Tibial artery (tissue), 4 donors: ENCODE results near the gene NSD1.

Source experiments
- DNase-seq, 2 donors: peaks; one replicate each; pipeline ENCODE4 v3.0.0-alpha.2; 2019
- H3K27ac ChIP-seq, 2 donors: fragments of 200-600 bp; sonication (generic) in 1 of 2; 1 replicate in 1 of 2; 2 replicates in 1 of 2; pipeline ENCODE4 v1.5.1; 2018 to 2019; ENCODE audit warnings: mild to moderate bottlenecking in 1 of 2
- H3K27me3 ChIP-seq, 2 donors: fragments of 200-600 bp; sonication (generic) in 1 of 2; one replicate each; pipeline versions ENCODE4 v1.5.1 to v1.6.0; 2016 to 2019
- H3K36me3 ChIP-seq, 3 donors: fragments of 200-600 bp; sonication (generic) in 2 of 3; one replicate each; pipeline ENCODE4 v1.5.1; 2016 to 2019; ENCODE audit warnings: mild to moderate bottlenecking in 2 of 3
- H3K4me1 ChIP-seq, 4 donors: fragments of 200-600 bp; sonication (generic) in 2 of 4; 1 replicate in 3 of 4; 2 replicates in 1 of 4; pipeline ENCODE4 v1.5.1; 2016 to 2019
- H3K4me3 ChIP-seq, 2 donors: fragments of 200-600 bp; sonication (generic) in 1 of 2; 1 replicate in 1 of 2; 2 replicates in 1 of 2; pipeline ENCODE4 v1.5.1; 2018 to 2019; ENCODE audit warnings: mild to moderate bottlenecking in 2 of 2
- H3K9me3 ChIP-seq, 3 donors: fragments of 200-600 bp; sonication (generic) in 1 of 3; one replicate each; pipeline ENCODE4 v1.5.1; 2016 to 2019
- intact Hi-C: fragments of 100-400 bp; cut with DNase I; formaldehyde crosslinking; loops from one replicate; pipeline ENCODE4 v1.15.0; 2023; ENCODE audit warnings: low total_unique reads
- TF ChIP-seq, protein P1 (sequence below), 2 experiments: fragments of 200-600 bp in 1 of 2; fragments of 450-650 bp in 1 of 2; IDR thresholded peaks; one replicate each; pipeline ENCODE4 v1.5.1; 2017 to 2019; ENCODE audit warnings: antibody characterized with exemption in 2 of 2, mild to moderate bottlenecking in 1 of 2, moderate library complexity in 1 of 2

NSD1 gene, protein sequence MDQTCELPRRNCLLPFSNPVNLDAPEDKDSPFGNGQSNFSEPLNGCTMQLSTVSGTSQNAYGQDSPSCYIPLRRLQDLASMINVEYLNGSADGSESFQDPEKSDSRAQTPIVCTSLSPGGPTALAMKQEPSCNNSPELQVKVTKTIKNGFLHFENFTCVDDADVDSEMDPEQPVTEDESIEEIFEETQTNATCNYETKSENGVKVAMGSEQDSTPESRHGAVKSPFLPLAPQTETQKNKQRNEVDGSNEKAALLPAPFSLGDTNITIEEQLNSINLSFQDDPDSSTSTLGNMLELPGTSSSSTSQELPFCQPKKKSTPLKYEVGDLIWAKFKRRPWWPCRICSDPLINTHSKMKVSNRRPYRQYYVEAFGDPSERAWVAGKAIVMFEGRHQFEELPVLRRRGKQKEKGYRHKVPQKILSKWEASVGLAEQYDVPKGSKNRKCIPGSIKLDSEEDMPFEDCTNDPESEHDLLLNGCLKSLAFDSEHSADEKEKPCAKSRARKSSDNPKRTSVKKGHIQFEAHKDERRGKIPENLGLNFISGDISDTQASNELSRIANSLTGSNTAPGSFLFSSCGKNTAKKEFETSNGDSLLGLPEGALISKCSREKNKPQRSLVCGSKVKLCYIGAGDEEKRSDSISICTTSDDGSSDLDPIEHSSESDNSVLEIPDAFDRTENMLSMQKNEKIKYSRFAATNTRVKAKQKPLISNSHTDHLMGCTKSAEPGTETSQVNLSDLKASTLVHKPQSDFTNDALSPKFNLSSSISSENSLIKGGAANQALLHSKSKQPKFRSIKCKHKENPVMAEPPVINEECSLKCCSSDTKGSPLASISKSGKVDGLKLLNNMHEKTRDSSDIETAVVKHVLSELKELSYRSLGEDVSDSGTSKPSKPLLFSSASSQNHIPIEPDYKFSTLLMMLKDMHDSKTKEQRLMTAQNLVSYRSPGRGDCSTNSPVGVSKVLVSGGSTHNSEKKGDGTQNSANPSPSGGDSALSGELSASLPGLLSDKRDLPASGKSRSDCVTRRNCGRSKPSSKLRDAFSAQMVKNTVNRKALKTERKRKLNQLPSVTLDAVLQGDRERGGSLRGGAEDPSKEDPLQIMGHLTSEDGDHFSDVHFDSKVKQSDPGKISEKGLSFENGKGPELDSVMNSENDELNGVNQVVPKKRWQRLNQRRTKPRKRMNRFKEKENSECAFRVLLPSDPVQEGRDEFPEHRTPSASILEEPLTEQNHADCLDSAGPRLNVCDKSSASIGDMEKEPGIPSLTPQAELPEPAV (N-terminal part only)

DNA sequence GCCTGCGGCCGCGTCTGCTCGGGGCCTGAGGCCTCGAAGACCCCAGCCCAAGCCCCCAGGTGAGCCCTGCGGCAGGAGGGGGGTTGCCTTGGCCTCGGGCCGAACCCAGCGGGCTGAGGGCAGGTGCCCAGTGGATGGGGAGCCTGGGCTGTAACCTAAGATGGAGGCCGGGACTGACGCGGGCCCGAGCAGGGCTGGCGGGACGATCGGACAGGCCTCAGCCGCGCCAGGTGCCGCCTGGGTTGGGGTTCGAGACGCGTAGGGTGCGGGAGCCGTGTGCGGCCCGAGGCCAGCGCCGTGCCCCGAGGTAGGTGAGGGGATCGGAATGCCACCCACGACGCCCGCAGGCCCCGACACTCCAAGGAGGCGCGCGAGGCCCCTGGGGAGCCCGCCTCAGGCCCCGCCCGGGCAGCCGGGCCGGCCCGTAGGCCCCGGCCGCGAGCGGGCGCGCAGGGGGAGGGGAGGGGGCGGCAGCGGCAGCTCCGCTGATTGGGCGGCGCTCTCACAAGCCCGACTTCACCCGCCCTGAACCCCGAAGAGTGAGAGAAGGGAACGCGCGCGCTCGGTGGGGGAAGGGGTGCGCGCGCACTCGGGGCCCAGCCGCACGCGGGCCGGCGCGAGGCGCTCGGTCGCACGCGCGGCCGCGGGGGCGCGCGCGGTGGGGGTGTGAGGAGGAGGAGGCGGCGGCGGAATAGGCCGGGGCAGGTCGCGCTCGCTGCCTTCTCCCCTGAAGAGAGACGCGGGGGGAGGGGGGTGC, at the start of gene NSD1:
NSD1 (plus strand) TSS at position 678 of the 757 bp plus-strand sequence. CDS start 1,331 bp downstream, outside the sequence.
- H3K4me1 ChIP-seq: peaks cover 0 to 48% (median 38%) of the 10 kb centered on the region in 4 donors
- H3K4me3 ChIP-seq: peak within 1 kb of the TSS; percentile 64 to 87
- TF ChIP-seq, protein P1, sequence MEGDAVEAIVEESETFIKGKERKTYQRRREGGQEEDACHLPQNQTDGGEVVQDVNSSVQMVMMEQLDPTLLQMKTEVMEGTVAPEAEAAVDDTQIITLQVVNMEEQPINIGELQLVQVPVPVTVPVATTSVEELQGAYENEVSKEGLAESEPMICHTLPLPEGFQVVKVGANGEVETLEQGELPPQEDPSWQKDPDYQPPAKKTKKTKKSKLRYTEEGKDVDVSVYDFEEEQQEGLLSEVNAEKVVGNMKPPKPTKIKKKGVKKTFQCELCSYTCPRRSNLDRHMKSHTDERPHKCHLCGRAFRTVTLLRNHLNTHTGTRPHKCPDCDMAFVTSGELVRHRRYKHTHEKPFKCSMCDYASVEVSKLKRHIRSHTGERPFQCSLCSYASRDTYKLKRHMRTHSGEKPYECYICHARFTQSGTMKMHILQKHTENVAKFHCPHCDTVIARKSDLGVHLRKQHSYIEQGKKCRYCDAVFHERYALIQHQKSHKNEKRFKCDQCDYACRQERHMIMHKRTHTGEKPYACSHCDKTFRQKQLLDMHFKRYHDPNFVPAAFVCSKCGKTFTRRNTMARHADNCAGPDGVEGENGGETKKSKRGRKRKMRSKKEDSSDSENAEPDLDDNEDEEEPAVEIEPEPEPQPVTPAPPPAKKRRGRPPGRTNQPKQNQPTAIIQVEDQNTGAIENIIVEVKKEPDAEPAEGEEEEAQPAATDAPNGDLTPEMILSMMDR (IDR thresholded peaks at IDR 0.05): no peak
- H3K36me3 ChIP-seq: peaks cover 9 to 22% (median 13%) of the 10 kb centered on the region in 3 donors
- no peaks in the 10 kb centered on the region for H3K27me3 ChIP-seq
- peak within 1 kb of the TSS; percentile 85 to 93 for H3K27ac ChIP-seq
- peak; percentile 88 to 93 for DNase-seq
- intact Hi-C loops: no loop called here
- no peaks in the 10 kb centered on the region for H3K9me3 ChIP-seq

DNA sequence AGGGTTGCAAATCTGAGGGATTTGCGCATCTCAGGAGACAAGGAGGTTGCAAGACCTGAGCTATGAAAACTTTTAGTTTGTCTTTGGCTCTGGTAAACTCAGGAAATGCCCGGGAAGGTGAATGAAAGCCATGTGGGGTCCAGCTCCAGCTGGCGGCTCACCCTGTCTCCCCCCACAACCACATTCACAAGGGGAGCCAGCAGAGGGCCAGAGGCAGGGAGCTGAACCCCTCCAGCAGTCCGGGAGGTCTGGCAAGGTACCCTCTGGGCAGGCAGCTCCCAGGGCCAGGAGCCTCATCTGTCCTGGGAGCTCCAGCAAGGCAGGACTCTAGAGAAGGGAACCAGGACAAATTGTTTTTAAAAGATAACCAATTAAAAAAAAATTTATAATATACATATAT, 49.4 kb upstream of the NSD1 start:
- intact Hi-C loops: no loop called here
- H3K4me3 ChIP-seq: no peak overlapping the region
- H3K4me1 ChIP-seq: peaks cover 0 to 14% (median 11%) of the 10 kb centered on the region in 4 donors
- no peak overlapping the region for H3K27ac ChIP-seq
- no peaks in the 10 kb centered on the region for H3K36me3 ChIP-seq
- H3K27me3 ChIP-seq: peaks cover 6 to 35% of the 10 kb centered on the region in 2 donors
- H3K9me3 ChIP-seq: no peaks in the 10 kb centered on the region
- TF ChIP-seq, protein P1 (IDR thresholded peaks at IDR 0.05): no peak
- DNase-seq: no peak

DNA sequence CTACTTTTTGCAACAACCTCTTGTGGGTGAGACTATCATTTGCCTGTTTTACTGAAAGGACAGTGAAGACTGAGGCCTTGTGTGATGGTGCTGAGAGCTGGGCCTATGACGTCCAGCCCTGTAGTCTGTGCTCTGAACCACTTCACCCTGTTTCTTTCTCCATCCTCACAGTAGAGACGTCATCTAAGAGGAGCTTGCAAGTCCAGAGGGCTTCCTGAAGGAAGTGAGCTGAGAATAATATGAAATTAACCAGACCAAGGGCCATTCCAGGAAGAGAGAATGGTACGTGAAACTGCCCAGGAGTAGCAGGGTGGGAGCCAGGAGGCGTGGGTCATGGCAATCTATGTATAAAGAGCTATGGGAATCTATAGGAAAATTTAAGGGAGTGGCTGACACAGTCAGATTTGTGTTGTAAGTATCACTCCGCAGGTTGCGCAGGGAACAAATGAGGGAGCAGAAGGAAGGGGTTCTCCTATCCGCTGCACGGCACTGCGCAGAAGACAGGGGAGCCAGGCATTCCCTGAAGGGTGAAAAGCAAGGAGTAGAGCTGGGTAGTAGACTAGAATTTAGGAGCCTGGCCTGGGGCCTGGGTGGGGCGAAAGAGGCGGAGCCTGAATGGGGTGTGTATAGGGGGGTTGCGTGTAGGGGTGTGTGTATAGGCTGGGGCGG, 47.5 kb upstream of the NSD1 start:
- DNase-seq: no peak
- Histone ChIP-seq H3K9me3 (no peaks in the 10 kb centered on the region), H3K4me1 (peaks cover 0 to 14% (median 11%) of the 10 kb centered on the region in 4 donors), H3K36me3 (no peaks in the 10 kb centered on the region), H3K27ac (no peak overlapping the region), H3K27me3 (peaks cover 6 to 48% of the 10 kb centered on the region in 2 donors), H3K4me3 (peak overlapping the region in 1 of 2 donors; percentile 45)
- TF ChIP-seq, protein P1 (IDR thresholded peaks at IDR 0.05): no peak
- intact Hi-C loops: no loop called here

DNA sequence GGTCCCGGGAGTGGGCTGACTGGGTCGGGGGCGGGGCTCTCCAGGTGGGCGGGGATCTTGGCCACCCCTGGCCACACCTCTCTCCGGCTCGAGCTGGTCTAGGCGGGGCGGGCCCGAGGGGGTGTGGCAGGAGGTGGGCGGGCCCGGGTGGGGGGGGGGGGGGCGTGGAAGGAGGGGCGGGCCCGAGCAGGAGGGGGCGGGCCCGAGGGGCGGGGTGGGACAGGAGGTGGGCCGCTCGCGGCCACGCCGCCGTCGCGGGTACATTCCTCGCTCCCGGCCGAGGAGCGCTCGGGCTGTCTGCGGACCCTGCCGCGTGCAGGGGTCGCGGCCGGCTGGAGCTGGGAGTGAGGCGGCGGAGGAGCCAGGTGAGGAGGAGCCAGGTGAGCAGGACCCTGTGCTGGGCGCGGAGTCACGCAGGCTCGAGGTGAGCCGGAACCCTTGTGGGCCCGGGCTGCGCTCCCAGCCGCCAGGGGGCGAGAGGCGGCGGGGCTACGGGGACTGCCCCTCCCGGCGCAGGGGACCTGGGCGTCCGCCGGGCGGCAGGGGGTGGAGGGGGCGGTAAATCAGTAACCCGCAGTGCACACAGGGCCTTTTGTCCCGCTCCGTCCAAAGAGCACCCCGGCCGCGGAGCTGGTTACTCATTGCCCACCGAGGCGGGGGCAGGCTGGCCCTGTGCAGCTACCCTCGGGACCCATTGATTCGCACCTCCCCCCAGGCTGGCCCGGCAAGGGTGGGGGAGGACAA, 46.7 kb upstream of the NSD1 start, which contains the start of gene FGFR4:
FGFR4 (plus strand) TSS at position 262 of the 744 bp plus-strand sequence. CDS start 2,688 bp downstream, outside the sequence.
- intact Hi-C loops: no loop called here
- Histone ChIP-seq H3K9me3 (no peaks in the 10 kb centered on the region), H3K27me3 (peaks cover 6 to 51% of the 10 kb centered on the region in 2 donors), H3K36me3 (no peaks in the 10 kb centered on the region), H3K4me1 (peaks cover 0 to 14% (median 11%) of the 10 kb centered on the region in 4 donors), H3K4me3 (peak within 1 kb of the TSS; percentile 29 to 45), H3K27ac (no peak within 1 kb of the TSS)
- TF ChIP-seq, protein P1 (IDR thresholded peaks at IDR 0.05): peak; percentile 21 to 33
- DNase-seq: no peak
